Gastroesophageal sphincter (tissue), 3 donors: Measurements from ENCODE around the gene TEX48.

Experiments
- CTCF ChIP-seq, 4 experiments: fragments of 200-600 bp in 2 of 4; fragments of 450-650 bp in 2 of 4; sonication (generic) in 1 of 4; IDR thresholded peaks; one replicate each; pipeline ENCODE4 v1.5.1; 2017 to 2019; ENCODE audit warnings: antibody characterized with exemption in 4 of 4, mild to moderate bottlenecking in 2 of 4, moderate library complexity in 2 of 4
- POLR2A ChIP-seq, 2 donors: fragments of 450-650 bp; IDR thresholded peaks; one replicate each; pipeline ENCODE4 v1.6.1; 2017; ENCODE audit warnings: antibody characterized with exemption in 2 of 2, mild to moderate bottlenecking in 2 of 2, moderate library complexity in 1 of 2
- POLR2AphosphoS5 ChIP-seq: sonication (generic); formaldehyde crosslinking; IDR thresholded peaks from one replicate; pipeline ENCODE4 v1.6.1; 2017; ENCODE audit warnings: antibody characterized with exemption

GRCh38 chr9:114666401-114666800 is 15.6 kb downstream of the TEX48 start:
- TF ChIP-seq CTCF (IDR thresholded peaks at IDR 0.05): no peak
- no peak for TF ChIP-seq POLR2A (IDR thresholded peaks at IDR 0.05)
- no peak for TF ChIP-seq POLR2AphosphoS5
